HEK293 (cell line): ENCODE data around the gene IFIT2.

Experiments
- CTCF ChIA-PET: fragments of 350-600 bp; formaldehyde crosslinking; extraction: SDS; loops from one replicate; lab custom pipeline; 2021; ENCODE audit warnings: antibody characterized with exemption; lab: Yijun Ruan, JAX
- POLR2A ChIA-PET: fragments of 300-600 bp; formaldehyde crosslinking; extraction: SDS; loops from one replicate; lab custom pipeline; 2020; ENCODE audit warnings: antibody characterized with exemption, inconsistent platforms; lab: Yijun Ruan, JAX
- H3K27ac ChIP-seq: fragments of 200-500 bp; sonication (Bioruptor generic); 2 replicates; pipeline ENCODE4 v1.5.1; 2014; ENCODE audit warnings: low read depth, low read length, control low read depth, inconsistent platforms; ENCODE audit errors: extremely low read depth
- H3K36me3 ChIP-seq, 2 experiments: fragments of 200-500 bp in 1 of 2; sonication (Bioruptor generic) in 1 of 2; 1 replicate in 1 of 2; 2 replicates in 1 of 2; pipeline ENCODE4 v1.5.1; 2014 to 2017; ENCODE audit warnings: inconsistent platforms in 2 of 2, low read length in 2 of 2; ENCODE audit not compliant: control insufficient read depth in 2 of 2, insufficient read depth in 1 of 2
- H3K4me1 ChIP-seq: fragments of 200-500 bp; sonication (Bioruptor generic); 2 replicates; pipeline ENCODE4 v1.5.1; 2014; ENCODE audit warnings: mild to moderate bottlenecking, low read length, inconsistent platforms; ENCODE audit not compliant: control insufficient read depth, insufficient read depth
- H3K4me3 ChIP-seq: 2 replicates; pipeline ENCODE4 v1.5.1; 2011; ENCODE audit warnings: low read depth, mild to moderate bottlenecking, control low read depth, low read length, moderate library complexity
- H3K9me3 ChIP-seq: fragments of 200-500 bp; sonication (Bioruptor generic); 2 replicates; pipeline ENCODE4 v1.5.1; 2014; ENCODE audit warnings: low read depth, low read length, inconsistent platforms; ENCODE audit not compliant: control insufficient read depth, insufficient read depth
- GLIS2 ChIP-seq: fragments of 450-650 bp; formaldehyde crosslinking; IDR thresholded peaks from 2 replicates; pipeline ENCODE4 v1.5.1; 2016; ENCODE audit warnings: missing biosample characterization, missing genetic modification characterization
- HOXC10 ChIP-seq: sonication (generic); formaldehyde crosslinking; IDR thresholded peaks from 2 replicates; pipeline ENCODE4 v1.8.1; 2023; ENCODE audit warnings: mild to moderate bottlenecking, missing genetic modification reagents
- KLF10 ChIP-seq: fragments of 450-650 bp; IDR thresholded peaks from 2 replicates; pipeline ENCODE4 v1.5.1; 2018; ENCODE audit warnings: missing biosample characterization, mild to moderate bottlenecking, missing genetic modification characterization
- RBAK ChIP-seq: fragments of 450-650 bp; formaldehyde crosslinking; IDR thresholded peaks from 2 replicates; pipeline ENCODE4 v1.5.1; 2016; ENCODE audit warnings: missing biosample characterization, missing genetic modification characterization
- REPIN1 ChIP-seq: fragments of 450-650 bp; formaldehyde crosslinking; IDR thresholded peaks from 2 replicates; pipeline ENCODE4 v1.5.1; 2017; ENCODE audit warnings: missing biosample characterization, missing genetic modification characterization, low read depth
- SCRT2 ChIP-seq: fragments of 450-650 bp; formaldehyde crosslinking; IDR thresholded peaks from 2 replicates; pipeline ENCODE4 v1.5.1; 2016; ENCODE audit warnings: missing biosample characterization, missing genetic modification characterization
- SP7 ChIP-seq: fragments of 450-650 bp; formaldehyde crosslinking; IDR thresholded peaks from 2 replicates; pipeline ENCODE4 v1.5.1; 2016; ENCODE audit warnings: missing biosample characterization, missing genetic modification characterization
- ZIC2 ChIP-seq: fragments of 450-650 bp; formaldehyde crosslinking; IDR thresholded peaks from 2 replicates; pipeline ENCODE4 v1.5.1; 2016; ENCODE audit warnings: missing biosample characterization, missing genetic modification characterization
- ZNF140 ChIP-seq: fragments of 450-650 bp; formaldehyde crosslinking; IDR thresholded peaks from 2 replicates; pipeline ENCODE4 v1.5.1; 2016; ENCODE audit warnings: missing biosample characterization, missing genetic modification characterization
- ZNF175 ChIP-seq: fragments of 450-650 bp; formaldehyde crosslinking; IDR thresholded peaks from 2 replicates; pipeline ENCODE4 v1.5.1; 2016; ENCODE audit warnings: missing biosample characterization, missing genetic modification characterization
- ZNF214 ChIP-seq: fragments of 450-650 bp; formaldehyde crosslinking; IDR thresholded peaks from 2 replicates; pipeline ENCODE4 v1.5.1; 2017; ENCODE audit warnings: missing biosample characterization, mild to moderate bottlenecking, missing genetic modification characterization, borderline replicate concordance
- ZNF324 ChIP-seq: fragments of 450-650 bp; formaldehyde crosslinking; IDR thresholded peaks from 2 replicates; pipeline ENCODE4 v1.5.1; 2016; ENCODE audit warnings: missing biosample characterization, missing genetic modification characterization
- ZNF433 ChIP-seq: fragments of 450-650 bp; formaldehyde crosslinking; IDR thresholded peaks from 2 replicates; pipeline ENCODE4 v1.5.1; 2016; ENCODE audit warnings: missing biosample characterization, missing genetic modification characterization, low read depth
- ZNF610 ChIP-seq: fragments of 450-650 bp; formaldehyde crosslinking; IDR thresholded peaks from 2 replicates; pipeline ENCODE4 v1.5.1; 2016; ENCODE audit warnings: missing biosample characterization, missing genetic modification characterization, borderline replicate concordance
- ZNF660 ChIP-seq: fragments of 450-650 bp; IDR thresholded peaks from 2 replicates; pipeline ENCODE4 v1.5.1; 2018; ENCODE audit warnings: missing biosample characterization, mild to moderate bottlenecking, missing genetic modification characterization
- ZSCAN16 ChIP-seq: fragments of 450-650 bp; formaldehyde crosslinking; IDR thresholded peaks from 2 replicates; pipeline ENCODE4 v1.5.1; 2016; ENCODE audit warnings: missing biosample characterization, missing genetic modification characterization
- TF ChIP-seq, protein P1 (sequence below): fragments of 450-650 bp; formaldehyde crosslinking; conservative IDR thresholded peaks from 2 replicates; pipeline ENCODE4 v1.5.1; 2016; ENCODE audit warnings: low read depth, missing biosample characterization, missing genetic modification characterization
- TF ChIP-seq, protein P2 (sequence below): fragments of 450-650 bp; formaldehyde crosslinking; IDR thresholded peaks from 2 replicates; pipeline ENCODE4 v1.5.1; 2016; ENCODE audit warnings: missing biosample characterization, missing genetic modification characterization
- TF ChIP-seq, protein P3 (sequence below): fragments of 450-650 bp; formaldehyde crosslinking; IDR thresholded peaks from 2 replicates; pipeline ENCODE4 v1.5.1; 2016; ENCODE audit warnings: missing biosample characterization, missing genetic modification characterization, borderline replicate concordance
- TF ChIP-seq, protein P4 (sequence below): fragments of 450-650 bp; formaldehyde crosslinking; IDR thresholded peaks from 2 replicates; pipeline ENCODE4; 2016; ENCODE audit warnings: missing biosample characterization, missing genetic modification characterization
- TF ChIP-seq, protein P5 (sequence below): fragments of 450-650 bp; formaldehyde crosslinking; IDR thresholded peaks from 2 replicates; pipeline ENCODE4 v1.5.1; 2016; ENCODE audit warnings: missing biosample characterization, missing genetic modification characterization

IFIT2 gene

DNA sequence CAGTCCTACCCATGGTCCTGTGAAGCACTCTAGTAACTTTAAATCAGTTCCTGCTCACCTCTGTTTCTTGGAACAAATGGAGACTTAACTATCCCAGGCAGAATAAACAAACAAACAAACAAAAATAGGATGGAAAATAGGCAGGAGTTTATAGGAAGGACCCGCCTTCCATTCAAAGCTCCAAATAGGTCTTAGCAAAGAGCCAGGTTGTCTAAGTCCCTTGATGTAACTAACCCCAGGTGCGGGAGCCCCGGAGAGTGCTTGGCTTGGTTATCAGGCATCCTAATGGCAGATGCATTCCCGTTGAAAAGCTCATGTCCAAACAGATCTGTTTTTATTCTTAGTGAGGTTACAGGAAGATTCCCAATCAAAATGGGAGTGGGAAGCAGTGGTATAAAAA, 2.2 kb downstream of the IFIT2 start (continued):
- TF ChIP-seq, protein P1, sequence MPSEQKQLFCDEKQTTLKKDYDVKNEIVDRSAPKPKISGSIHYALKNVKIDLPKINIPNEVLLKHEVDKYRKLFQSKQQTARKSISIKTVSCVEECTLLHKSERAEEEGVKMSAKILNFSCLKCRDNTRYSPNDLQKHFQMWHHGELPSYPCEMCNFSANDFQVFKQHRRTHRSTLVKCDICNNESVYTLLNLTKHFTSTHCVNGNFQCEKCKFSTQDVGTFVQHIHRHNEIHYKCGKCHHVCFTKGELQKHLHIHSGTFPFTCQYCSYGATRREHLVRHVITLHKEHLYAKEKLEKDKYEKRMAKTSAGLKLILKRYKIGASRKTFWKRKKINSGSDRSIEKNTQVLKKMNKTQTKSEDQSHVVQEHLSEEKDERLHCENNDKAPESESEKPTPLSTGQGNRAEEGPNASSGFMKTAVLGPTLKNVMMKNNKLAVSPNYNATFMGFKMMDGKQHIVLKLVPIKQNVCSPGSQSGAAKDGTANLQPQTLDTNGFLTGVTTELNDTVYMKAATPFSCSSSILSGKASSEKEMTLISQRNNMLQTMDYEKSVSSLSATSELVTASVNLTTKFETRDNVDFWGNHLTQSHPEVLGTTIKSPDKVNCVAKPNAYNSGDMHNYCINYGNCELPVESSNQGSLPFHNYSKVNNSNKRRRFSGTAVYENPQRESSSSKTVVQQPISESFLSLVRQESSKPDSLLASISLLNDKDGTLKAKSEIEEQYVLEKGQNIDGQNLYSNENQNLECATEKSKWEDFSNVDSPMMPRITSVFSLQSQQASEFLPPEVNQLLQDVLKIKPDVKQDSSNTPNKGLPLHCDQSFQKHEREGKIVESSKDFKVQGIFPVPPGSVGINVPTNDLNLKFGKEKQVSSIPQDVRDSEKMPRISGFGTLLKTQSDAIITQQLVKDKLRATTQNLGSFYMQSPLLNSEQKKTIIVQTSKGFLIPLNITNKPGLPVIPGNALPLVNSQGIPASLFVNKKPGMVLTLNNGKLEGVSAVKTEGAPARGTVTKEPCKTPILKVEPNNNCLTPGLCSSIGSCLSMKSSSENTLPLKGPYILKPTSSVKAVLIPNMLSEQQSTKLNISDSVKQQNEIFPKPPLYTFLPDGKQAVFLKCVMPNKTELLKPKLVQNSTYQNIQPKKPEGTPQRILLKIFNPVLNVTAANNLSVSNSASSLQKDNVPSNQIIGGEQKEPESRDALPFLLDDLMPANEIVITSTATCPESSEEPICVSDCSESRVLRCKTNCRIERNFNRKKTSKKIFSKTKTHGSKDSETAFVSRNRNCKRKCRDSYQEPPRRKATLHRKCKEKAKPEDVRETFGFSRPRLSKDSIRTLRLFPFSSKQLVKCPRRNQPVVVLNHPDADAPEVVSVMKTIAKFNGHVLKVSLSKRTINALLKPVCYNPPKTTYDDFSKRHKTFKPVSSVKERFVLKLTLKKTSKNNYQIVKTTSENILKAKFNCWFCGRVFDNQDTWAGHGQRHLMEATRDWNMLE (tag by site-specific recombination), result no peak
- TF ChIP-seq KLF10 (tag by site-specific recombination) (no peak), HOXC10 (CRISPR knock-in tag) (no peak), ZNF140 (tag by site-specific recombination) (no peak), ZNF610 (tag by site-specific recombination) (no peak), ZNF660 (tag by site-specific recombination) (no peak), ZNF175 (tag by site-specific recombination) (no peak), ZNF214 (no peak)
- TF ChIP-seq, protein P2, sequence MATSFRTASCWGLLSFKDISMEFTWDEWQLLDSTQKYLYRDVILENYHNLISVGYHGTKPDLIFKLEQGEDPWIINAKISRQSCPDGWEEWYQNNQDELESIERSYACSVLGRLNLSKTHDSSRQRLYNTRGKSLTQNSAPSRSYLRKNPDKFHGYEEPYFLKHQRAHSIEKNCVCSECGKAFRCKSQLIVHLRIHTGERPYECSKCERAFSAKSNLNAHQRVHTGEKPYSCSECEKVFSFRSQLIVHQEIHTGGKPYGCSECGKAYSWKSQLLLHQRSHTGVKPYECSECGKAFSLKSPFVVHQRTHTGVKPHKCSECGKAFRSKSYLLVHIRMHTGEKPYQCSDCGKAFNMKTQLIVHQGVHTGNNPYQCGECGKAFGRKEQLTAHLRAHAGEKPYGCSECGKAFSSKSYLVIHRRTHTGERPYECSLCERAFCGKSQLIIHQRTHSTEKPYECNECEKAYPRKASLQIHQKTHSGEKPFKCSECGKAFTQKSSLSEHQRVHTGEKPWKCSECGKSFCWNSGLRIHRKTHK (tag by site-specific recombination), result no peak
- TF ChIP-seq, protein P3, sequence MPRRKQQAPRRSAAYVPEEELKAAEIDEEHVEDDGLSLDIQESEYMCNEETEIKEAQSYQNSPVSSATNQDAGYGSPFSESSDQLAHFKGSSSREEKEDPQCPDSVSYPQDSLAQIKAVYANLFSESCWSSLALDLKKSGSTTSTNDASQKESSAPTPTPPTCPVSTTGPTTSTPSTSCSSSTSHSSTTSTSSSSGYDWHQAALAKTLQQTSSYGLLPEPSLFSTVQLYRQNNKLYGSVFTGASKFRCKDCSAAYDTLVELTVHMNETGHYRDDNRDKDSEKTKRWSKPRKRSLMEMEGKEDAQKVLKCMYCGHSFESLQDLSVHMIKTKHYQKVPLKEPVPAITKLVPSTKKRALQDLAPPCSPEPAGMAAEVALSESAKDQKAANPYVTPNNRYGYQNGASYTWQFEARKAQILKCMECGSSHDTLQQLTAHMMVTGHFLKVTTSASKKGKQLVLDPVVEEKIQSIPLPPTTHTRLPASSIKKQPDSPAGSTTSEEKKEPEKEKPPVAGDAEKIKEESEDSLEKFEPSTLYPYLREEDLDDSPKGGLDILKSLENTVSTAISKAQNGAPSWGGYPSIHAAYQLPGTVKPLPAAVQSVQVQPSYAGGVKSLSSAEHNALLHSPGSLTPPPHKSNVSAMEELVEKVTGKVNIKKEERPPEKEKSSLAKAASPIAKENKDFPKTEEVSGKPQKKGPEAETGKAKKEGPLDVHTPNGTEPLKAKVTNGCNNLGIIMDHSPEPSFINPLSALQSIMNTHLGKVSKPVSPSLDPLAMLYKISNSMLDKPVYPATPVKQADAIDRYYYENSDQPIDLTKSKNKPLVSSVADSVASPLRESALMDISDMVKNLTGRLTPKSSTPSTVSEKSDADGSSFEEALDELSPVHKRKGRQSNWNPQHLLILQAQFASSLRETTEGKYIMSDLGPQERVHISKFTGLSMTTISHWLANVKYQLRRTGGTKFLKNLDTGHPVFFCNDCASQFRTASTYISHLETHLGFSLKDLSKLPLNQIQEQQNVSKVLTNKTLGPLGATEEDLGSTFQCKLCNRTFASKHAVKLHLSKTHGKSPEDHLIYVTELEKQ, result no peak
- TF ChIP-seq, all 188 proteins: peak for 0

DNA sequence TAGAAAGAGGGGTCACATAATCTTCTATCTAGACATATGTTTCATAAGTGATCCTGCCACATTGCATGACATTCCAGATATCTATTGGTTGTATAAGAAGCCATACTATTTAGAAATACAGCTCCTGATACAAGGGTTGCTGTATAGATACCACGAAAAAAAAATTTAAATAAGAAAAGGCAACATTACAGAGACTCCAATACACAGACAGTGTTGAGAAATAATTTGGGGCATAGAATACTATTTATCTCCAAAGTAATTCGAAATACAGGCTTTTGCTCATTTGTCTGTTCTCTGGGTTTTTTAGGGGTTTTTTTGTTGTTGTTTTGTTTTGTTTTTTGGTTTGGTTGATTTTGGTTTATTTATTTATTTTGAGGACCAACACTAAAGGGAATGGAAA, 2.6 kb downstream of the IFIT2 start:
- CTCF ChIA-PET, result interaction anchor here (0.5 kb wide), 1 partner anchor 177 kb away, joined by 7 read pairs; no protein-coding TSS in a partner anchor
- POLR2A ChIA-PET, result no interaction called here
- Histone ChIP-seq H3K4me1 (no peaks in the 10 kb centered on the region), H3K27ac (no peak overlapping the region), H3K9me3 (no peaks in the 10 kb centered on the region), H3K36me3 (no peaks in the 10 kb centered on the region), H3K4me3 (no peak overlapping the region)
- TF ChIP-seq ZNF433 (tag by site-specific recombination) (no peak), REPIN1 (tag by site-specific recombination) (no peak), ZSCAN16 (tag by site-specific recombination) (no peak), SCRT2 (tag by site-specific recombination) (no peak), RBAK (tag by site-specific recombination) (no peak), SP7 (tag by site-specific recombination) (no peak), ZNF324 (tag by site-specific recombination) (no peak), ZIC2 (no peak), GLIS2 (tag by site-specific recombination) (no peak)
- TF ChIP-seq, protein P4, sequence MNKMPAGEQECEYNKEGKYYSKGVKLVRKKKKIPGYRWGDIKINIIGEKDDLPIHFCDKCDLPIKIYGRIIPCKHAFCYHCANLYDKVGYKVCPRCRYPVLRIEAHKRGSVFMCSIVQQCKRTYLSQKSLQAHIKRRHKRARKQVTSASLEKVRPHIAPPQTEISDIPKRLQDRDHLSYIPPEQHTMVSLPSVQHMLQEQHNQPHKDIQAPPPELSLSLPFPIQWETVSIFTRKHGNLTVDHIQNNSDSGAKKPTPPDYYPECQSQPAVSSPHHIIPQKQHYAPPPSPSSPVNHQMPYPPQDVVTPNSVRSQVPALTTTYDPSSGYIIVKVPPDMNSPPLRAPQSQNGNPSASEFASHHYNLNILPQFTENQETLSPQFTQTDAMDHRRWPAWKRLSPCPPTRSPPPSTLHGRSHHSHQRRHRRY (tag by site-specific recombination), result no peak
- TF ChIP-seq, protein P5, sequence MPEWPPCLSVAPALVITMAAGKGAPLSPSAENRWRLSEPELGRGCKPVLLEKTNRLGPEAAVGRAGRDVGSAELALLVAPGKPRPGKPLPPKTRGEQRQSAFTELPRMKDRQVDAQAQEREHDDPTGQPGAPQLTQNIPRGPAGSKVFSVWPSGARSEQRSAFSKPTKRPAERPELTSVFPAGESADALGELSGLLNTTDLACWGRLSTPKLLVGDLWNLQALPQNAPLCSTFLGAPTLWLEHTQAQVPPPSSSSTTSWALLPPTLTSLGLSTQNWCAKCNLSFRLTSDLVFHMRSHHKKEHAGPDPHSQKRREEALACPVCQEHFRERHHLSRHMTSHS (tag by site-specific recombination), result no peak
